Fibroblast of skin of left quadriceps (primary cell): ENCODE results near the gene CD207.
"Not testable (repeated sequence)": the region's sequence is repeated elsewhere in the genome, so short reads cannot be mapped to it uniquely, and the experiment has no call there.

Source experiments
- DNase-seq, 2 experiments: peaks; one replicate each; pipeline ENCODE4 v3.0.0-alpha.2; 2013; ENCODE audit warnings: low read depth in 2 of 2

The CD207 gene

DNA sequence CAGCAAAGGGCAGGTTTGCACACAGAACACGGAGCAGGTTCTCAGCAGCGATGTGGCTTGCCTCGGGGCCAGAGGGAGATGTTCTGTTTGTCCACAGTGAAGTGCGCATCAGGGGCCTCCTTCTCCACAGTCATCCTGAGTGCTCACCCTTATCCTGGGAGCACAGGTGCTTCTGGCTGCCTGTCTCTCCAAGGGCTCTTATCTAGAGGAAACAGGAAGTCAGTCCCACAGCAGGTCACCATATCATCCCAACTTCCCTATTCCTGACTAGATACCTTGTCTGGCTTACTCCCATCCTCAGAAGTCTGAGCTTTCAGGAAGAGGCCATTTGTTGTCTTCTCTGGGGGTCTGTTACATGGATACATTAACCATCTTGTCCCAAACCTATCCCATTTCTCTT lies at the start of gene CD207:
Gene CD207 (minus strand): TSS at position 174 of the 400 bp plus-strand sequence. CDS start 40 bp downstream, at position 134.
- no peak for DNase-seq

DNA sequence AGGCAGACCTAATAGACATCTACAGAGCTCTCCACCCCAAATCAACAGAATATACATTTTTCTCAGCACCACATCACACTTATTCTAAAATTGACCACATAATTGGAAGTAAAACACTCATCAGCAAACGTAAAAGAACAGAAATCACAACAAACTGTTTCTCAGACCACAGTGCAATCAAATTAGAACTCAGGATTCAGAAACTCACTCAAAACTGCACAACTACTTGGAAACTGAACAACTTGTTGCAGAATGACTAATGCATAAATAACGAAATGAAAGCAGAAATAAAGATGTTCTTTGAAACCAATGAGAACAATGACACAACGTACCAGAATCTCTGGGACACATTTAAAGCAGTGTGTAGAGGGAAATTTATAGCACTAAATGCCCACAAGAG lies 42.9 kb upstream of the CD207 start:
- DNase-seq = not testable (repeated sequence)

DNA sequence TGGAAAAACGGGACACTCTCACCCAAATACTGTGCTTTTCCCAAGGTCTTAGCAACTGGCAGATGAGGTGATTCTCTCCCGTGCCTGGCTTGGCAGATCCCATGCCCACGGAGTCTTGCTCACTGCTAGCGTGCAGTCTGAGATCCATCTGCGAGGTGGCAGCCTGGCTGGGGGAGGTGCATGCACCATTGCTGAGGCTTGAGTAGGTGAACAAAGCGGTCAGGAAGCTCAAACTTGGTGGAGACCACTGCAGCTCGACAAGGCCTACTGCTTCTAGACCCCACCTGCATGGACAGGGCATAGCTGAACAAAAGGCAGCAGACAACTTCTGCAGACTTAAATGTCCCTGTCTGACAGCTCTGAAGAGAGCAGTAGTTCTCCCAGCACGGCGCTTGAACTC lies 40.5 kb upstream of the CD207 start:
- not testable (repeated sequence) for DNase-seq

DNA sequence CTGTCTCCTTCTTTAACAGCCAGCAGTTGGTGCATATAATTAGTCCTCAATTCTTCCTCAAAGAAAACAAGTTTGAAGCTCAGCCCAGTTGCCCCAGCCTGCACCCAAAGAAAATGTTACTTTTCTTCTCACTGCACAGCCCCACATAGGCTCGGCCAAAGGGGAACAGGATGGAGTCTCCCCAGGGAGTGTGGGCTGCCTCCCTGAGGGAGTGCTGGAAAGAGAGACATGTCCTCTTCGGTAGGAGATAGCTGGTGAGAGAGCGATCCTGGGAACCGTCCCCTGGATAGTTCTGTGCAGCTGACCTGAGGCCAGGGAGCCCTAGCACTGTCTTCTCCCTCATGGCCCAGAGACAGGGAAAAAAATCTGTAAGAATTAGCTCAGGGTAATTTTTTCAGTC lies 37.9 kb upstream of the CD207 start:
- no peak for DNase-seq

DNA sequence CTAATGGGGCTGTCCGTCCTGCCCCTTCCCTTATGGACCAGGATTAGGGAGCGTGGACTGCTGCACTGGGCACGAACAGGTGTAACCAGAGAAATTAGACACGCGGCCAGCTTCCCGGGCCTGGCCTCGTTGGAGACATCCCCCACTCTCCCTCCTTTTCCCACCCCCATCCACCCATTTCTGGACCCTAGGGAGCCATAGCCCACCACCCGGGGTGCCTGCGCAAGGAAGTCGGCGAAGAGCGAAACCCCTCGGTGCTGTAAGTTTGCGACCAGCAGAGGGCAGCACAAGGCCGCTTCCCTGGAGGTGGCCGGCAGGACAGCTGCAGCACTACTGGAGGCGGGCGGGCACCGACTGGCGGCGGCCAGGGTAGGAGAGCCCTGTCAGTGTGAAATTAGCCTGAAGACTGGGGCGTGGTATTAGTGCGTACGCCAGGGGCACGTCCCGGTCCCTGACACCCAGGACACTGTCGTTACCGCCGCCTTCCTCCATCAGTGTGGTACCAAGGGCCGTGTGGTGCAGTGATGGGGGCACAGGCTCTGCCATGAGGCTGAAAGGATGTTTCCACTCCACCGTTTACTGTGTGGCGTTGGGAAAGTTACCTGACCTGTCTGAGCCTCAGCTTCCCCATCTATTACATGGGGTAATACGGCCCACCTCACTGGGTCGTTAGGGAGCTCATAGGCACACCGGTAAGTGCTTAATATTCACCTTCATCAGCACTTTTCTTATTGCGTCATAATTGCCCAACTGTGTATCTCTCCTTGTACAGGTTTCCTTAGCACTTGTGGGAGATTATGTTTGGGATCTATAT lies 36.0 kb upstream of the CD207 start:
- DNase-seq = peak; percentile 24 to 38

DNA sequence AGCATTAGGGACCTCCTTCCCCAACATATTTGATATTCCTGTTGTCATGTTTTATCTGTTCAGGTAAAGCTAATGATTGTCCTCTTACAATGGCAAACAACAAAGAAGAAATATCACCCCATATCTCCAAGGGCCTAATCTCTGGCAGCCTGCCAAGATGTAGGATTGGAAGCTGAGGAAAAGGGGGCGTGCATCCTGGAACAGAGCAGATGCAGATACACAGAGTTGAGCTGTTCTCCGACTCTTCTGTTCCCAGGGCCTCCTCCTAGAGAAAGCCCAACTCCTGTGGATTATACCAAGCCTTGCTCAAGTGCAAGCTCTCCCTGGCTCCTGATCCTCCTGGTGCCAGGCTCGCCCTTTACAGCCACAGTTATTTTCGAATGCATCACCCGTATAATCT lies 35.2 kb upstream of the CD207 start:
- DNase-seq = no peak

DNA sequence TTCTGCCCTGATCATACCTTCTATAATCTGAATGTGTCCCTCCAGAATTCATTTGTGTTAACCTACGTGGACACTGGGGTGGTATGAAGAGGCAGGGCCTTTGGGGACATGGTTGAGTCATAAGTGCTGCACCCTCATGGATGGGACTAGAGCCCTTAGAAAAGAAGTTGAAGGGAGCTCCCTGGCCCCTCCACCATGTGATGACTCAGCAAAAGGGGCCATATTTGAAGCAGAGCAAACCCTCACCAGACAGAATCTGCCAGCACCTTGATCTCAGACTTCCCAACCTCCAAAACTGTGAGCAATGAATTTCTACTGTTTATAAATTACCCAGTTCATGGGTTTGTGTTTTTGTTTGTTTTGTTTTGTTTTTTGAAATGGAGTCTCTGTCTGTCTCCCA lies 33.4 kb upstream of the CD207 start:
- no peak for DNase-seq

DNA sequence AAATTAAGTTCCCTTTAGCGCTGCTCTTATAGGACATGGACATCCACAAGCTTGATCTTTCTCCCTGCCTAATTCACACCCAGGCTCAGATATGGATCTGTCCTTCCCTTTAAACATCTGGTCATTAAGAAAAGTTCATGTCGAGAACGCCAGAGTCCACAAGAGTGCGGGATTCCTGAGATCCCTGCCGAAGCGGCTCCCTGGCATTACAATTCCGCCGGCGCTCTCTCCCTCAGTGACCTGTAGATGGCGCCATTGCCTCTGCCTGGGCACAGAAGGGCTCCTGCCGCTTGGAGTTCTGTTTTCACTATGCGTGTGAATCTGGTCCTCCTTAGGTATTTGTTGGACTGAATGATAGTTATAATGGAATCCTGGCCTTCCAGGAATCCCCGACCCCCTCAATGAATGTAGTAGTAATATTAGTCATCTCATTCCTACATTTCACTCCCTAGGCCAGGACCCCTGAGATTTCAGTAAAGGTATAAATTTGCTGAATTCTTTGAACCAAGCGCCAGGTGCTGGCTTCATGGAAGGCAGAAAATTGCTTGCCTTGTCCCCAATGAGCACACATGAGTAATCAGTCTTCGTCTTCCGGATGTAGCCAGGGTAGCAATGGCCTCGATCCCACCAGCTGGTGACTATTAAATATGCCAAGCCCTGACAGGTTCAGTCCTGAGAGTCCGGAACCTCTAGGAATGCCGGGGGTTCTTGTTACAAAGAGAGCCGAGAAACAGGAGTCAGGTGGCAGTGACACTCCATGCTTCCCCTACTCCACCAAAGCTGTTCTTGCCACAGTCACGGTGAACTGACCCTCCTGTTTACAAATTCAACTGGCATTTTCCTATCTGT lies 26.4 kb upstream of the CD207 start:
- peak; percentile 40 to 52 for DNase-seq

DNA sequence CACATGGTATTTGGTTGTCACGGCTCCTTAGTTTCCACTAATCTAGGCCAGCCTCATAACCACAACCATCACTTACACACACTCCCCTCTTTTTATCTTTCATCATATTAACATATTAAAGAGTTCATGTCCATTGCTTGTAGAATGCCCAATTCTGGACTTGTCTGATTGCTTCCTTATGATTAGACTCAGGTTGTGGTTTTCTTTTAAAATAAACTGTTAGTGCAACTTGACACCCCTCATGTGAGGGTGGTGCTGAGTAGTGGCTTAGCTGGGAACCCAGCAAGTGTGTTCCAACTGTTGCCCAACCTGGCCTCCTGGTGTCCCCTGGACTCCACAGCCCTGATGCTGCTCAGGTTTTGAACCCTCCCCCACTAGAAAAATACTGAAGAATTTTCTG lies 20.1 kb upstream of the CD207 start:
- peak; percentile 21 to 30 for DNase-seq

DNA sequence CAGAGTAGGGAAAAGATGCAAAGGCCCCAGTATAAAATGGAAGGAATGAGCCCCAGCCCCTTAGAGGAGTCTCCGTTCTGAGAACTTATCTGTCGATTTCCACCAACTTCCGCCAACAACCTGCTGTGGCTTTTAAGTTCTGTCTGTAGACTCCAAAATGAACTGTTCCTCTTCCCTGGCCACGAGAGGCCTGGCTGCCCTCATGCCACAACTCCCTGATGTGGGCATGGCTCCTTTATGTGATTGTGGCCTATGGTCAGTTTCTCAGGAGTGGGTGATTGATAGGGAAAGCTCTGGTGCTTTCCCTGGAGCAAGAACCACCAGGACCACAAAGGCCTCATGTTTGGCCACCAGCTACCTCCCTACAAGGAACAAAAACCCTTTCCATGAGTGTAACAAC lies 18.8 kb upstream of the CD207 start:
- DNase-seq = no peak

DNA sequence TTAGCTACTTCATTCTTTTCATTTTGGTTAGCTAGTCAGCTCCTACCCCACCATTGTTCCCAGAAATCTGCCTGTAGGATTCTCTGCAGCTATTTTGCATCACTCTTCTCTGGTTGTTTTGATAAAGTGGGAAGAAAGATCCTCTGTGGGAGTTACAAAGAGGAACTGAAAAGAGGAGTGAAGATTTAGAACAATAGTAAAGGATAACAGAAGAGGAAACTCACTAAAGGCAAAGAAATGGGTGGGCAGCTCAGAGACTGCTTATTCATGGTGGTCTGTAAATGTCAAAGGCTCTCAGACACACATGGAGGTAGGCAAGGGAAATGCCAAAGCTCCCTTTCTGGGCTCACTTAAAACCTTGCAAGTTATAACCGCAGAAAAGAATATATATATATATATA lies 17.2 kb upstream of the CD207 start:
- DNase-seq = no peak

DNA sequence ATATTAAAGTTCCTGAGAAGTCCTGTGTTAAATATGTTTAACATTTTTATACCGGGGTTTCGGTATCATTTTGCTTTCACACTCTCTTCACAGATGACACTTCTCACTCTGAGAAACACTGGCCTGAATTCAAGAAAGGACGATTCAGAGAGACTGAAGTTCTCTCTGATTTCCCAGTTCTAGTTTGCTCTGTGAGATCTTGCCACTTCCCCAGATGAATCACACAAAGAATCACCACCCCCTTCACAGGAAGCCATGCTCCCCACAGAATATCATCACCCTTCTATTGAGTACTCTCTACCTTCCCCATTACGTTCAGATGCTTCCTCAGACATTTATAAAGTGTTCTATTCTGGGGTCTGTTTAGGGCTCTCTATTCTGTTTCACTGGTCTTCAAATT lies 16.1 kb upstream of the CD207 start:
- DNase-seq = no peak

DNA sequence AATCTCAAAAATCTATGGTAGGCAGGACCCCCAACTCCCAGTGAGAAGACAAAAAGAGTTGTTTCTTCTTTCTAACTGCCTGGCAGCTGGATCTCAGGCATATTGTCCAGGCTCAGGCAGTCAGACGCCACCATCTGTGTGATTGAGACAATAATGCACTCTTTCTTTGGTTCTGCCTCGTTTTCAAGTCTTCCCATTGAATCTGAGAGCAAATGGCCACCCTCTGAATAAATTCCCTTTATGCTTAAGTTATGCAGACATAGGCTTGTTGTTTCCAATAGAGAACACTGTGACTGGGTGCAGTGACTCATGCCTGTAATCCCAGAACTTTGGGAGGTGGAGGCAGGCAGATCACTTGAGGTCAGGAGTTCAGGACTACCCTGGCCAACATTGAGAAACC lies 15.3 kb upstream of the CD207 start:
- no peak for DNase-seq

DNA sequence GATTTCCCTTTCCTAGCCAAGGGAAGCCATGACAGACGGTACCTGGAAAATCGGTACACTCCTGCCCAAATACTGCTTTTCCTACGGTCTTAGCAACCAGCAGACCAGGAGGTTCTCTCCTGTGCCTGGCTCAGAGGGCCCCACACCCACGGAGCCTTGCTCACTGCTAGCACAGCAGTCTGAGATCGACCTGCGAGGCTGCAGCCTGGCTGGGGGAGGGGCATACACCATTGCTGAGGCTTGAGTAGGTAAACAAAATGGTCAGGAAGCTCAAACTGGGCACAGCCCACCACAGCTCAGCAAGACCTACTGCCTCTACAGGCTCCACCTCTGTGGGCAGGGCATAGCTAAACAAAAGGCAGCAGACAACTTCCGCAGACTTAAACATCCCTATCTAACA lies 6.8 kb upstream of the CD207 start:
- DNase-seq = no peak

DNA sequence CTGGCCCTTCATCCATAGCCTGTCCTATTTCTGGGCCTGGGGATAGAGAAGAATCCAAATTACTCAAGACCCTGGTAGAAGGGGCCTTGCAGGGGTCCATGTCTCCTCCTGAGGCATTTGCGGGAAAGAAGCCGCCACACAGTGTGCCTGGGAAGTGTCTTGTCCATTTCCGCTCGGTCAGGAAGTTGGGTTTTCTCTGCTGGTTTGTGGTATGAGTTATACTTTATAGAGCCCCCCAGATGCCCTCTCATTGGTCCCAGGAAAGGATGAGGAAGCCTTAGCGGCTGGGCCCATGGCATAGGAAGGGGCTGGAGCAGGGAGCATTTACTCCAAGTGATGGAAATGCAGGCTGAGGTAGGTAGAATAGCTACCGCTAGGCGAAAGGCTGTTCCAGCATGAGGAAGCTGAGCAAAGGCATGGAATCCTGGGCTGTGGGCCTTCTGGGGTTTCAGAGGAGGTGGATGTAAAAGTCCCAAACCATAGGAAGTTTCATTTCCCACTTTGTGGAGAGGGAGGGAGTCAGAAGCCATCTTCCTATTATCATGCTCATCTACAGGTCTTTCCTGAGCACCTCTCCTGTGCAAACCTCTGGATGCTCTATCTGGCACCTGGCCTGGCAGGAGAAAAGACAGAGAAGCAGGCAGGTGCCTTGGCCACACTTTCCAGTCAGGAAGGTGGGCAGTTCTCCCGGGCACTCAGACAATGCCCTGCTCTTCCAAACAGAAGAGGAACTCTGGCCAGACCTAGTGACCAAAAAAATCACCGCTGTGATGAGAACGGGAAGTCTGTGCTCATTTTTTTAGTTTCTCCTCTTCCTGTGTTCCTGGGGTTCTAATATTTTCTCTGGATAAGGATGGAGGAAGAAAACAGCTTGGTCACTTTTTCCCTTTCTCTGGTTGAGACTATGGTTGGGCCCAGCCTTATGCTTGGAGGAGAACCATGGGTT lies 2.6 kb upstream of the CD207 start:
- no peak for DNase-seq

DNA sequence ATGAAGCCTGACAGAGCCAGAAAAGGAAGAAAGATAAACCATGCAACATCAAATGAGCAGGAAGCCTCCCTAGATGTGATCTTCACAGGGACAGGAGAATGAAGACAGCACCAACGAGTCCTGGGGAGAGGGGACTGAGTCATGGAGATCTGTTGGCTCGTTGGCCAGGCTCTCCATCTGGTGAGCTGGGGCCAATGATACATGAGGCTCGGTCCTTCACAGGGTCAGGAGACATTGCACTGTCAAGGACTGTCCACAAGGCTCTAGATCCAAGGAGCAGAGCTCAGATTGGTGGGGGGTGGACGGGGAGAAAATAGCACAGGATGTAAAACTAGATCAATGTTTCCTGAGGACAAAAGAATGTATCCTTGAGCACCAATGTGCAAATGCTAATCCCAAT lies 735 bp downstream of the CD207 start:
- DNase-seq = no peak

DNA sequence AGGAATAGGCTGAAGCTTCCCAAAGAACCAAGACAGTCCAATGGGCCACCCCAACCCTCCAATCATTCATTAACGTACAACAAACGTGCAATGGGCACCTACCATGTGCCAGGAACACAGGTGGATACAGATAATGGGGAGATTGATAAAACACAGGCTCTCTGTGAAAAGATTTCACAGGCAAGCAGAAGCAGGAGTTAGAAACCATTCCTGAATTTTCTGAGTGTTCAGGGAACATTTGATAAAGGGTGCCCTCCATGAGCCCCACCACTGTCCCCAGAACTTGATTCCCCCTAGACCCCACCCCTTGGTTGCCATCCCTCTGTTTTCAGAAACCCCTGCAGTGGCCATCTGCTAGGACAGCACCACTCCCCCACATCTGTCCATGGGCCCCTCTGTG lies 1.5 kb downstream of the CD207 start:
- DNase-seq = no peak

DNA sequence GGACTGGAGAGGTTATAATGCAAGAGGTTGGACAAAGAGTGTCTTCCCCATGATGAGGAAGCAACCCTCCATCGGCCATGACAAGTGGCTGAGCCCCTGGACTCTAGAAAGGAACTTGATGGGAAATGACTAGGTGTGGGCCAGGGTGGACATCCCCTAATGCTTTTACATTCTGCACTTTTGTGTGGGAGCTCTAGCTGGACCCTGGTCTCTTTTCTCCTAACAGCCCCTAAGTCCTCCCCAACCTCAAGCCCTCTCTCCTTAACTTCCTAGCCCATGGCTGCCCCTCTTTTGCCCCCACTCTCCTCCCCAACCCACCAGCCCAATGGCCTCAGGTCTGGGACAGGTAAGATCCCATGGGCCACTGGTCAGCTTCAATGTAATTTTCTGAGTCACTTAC lies 2.4 kb downstream of the CD207 start:
- DNase-seq = no peak

DNA sequence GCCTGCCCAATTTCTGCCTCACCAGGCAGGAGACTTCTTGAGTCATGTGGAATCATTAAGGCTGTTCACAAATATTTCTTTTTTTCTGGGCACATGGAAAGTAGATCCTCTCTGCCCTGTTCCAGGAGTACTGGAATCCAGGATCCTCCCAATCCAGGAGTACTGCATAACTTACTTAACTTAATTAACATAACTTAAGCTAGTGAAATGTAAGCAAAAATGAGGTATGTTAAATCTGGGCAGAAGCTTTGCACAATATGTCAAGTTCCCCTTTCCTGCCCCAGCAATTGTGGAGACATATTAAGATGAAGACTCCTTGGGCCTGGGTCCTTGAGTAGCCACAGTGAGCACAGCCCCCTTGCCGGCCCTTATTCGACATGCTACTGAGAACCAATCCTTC lies 3.2 kb downstream of the CD207 start:
- DNase-seq = no peak

DNA sequence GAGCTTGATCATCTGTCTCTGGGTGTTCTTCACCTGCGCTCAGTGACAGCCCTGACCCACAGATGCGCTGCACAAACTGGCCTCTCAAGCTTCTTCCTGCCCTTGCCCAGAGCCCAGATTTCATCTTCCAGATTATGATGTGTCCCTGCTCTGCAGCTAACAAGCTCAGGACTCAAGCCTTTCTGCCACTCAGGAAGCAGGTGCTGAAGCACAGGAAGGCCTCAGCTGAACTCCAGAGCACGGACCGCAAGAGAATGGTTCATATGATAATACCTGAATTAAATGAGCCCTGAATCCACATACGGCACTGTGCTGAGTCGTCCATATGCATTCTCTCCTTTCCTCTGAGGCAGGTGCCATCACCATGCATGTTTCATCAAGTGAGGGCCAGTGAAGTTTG lies 3.8 kb downstream of the CD207 start:
- no peak for DNase-seq

DNA sequence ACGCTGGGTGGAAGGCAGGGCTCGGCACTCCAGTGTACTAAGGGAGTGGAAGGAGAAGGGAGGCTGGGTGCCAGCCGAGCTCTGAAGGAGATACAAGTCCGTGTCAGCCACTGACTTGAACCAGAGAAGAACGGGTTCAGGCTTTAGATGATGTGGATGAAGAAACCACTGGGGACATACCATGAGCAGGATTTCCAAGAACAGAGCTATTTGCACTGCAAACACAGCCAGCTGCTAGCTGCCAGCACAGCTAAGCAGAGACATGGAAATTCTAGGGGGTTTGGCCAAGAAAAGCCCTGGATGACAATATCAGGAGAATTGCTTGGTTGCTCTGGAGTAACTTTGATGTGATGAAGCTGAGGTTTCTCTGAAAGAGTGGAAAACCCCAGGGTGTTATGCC lies 5.2 kb downstream of the CD207 start:
- DNase-seq = no peak

DNA sequence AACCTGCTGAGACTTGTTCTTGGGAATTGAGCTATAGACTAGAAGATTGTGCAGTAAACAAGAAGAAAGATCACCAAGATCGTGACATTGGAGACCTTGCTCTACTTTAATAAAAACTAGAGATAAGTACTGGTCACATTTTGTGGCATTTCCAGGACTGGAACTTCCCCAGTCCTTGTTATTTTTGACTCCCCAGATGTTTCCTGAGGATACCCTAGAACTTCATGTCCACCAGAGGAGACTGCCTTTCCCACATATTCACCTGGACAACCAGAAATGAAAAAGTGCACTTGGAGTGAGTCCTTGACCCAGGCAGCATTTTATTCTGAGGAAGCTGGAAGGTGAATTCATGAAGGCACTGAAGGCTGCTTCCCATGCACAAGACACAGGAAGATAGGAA lies 5.7 kb downstream of the CD207 start:
- no peak for DNase-seq
